GM06990 (cell line): Measurements from ENCODE around the gene RIC1.
"Not testable (repeated sequence)": the region's sequence is repeated elsewhere in the genome, so short reads cannot be mapped to it uniquely, and the experiment has no call there.

Experiments
- DNase-seq: peaks from one replicate; pipeline ENCODE4 v3.0.0-alpha.2; 2011; ENCODE audit not compliant: insufficient read length; ENCODE audit errors: extremely low read depth
- H3K27me3 ChIP-seq: replicated peaks from 2 replicates; pipeline ENCODE4 v1.6.0; 2011; ENCODE audit warnings: low read length; ENCODE audit not compliant: control insufficient read depth, insufficient read depth
- H3K36me3 ChIP-seq: 2 replicates; pipeline ENCODE4 v1.5.1; 2011; ENCODE audit warnings: low read length; ENCODE audit not compliant: control insufficient read depth, insufficient read depth
- H3K4me3 ChIP-seq: replicated peaks from 2 replicates; pipeline ENCODE4 v1.5.1; 2011; ENCODE audit warnings: low read depth, mild to moderate bottlenecking, control low read depth, low read length
- CTCF ChIP-seq: IDR thresholded peaks from 2 replicates; pipeline ENCODE4 v1.5.1; 2011; ENCODE audit warnings: low read length, control low read depth, mild to moderate bottlenecking, inconsistent platforms; ENCODE audit not compliant: insufficient read depth, poor library complexity, severe bottlenecking

The RIC1 gene

GRCh38 chr9:5628530-5629311 is at the start of gene RIC1:
Gene RIC1 (plus strand): TSS chr9:5629107. CDS start chr9:5629310, 203 bp downstream.
- Histone ChIP-seq H3K27me3 (no peaks in the 10 kb centered on the region), H3K4me3 (peak within 1 kb of the TSS; percentile 95), H3K36me3 (no peaks in the 10 kb centered on the region)
- DNase-seq: peak; percentile 98
- no peak for TF ChIP-seq CTCF

- Histone ChIP-seq H3K36me3 (no peaks in the 10 kb centered on the region), H3K27me3 (no peaks in the 10 kb centered on the region), H3K4me3 (no peak overlapping the region)
- no peak for DNase-seq
- no peak for TF ChIP-seq CTCF
Measured at GRCh38 chr9:5579881-5580280, 49.0 kb upstream of the RIC1 start.

- TF ChIP-seq CTCF: no peak
- no peaks in the 10 kb centered on the region for H3K27me3 ChIP-seq
- H3K36me3 ChIP-seq: no peaks in the 10 kb centered on the region
- DNase-seq: no peak
- no peak overlapping the region for H3K4me3 ChIP-seq
Measured at GRCh38 chr9:5580650-5581049, 48.3 kb upstream of the RIC1 start.

- not testable (repeated sequence) for H3K27me3 ChIP-seq, H3K4me3 ChIP-seq, DNase-seq, H3K36me3 ChIP-seq
Measured at GRCh38 chr9:5581706-5582105, 47.2 kb upstream of the RIC1 start.

GRCh38 chr9:5582835-5583195 is 46.1 kb upstream of the RIC1 start:
- no peak for TF ChIP-seq CTCF
- H3K4me3 ChIP-seq: no peak overlapping the region
- peak; percentile 62 for DNase-seq
- no peaks in the 10 kb centered on the region for H3K36me3 ChIP-seq
- H3K27me3 ChIP-seq: no peaks in the 10 kb centered on the region

GRCh38 chr9:5586391-5586802 is 42.5 kb upstream of the RIC1 start:
- DNase-seq: peak; percentile 57
- H3K4me3 ChIP-seq: no peak overlapping the region
- H3K27me3 ChIP-seq: no peaks in the 10 kb centered on the region
- H3K36me3 ChIP-seq: no peaks in the 10 kb centered on the region
- no peak for TF ChIP-seq CTCF
